ENCODE data around the gene ADSL.
A peak's percentile ranks its signal among the peaks of the same experiment; 100 is the strongest.

Gene ADSL

DNA sequence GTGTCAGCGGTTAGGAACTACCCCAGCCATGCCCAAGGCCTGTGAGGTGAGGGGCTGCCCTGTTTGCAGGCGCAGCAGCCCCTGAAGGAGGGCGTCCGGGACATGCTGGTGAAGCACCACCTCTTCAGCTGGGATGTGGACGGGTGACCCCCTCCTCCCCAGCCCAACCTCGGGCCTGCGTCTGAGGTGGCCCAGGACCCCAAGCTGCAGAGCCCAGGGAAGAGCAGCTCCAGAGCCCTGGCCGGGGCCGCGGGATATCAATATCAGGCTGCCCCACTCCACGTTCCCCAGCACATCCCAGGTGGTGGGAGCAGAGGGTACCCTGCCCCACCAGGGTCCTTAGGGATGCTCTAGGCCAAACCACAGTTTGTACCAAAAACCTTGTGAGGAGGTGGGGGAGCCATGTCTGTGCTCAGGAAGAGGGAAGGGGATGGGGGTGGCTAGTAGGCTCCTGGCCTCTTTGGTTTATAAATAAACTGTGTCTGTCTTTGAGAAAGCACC lies 63.4 kb downstream of the ADSL start:
- H3K4me3 ChIP-seq (ENCODE audit: severe bottlenecking), result no peak overlapping the region
- H3K9me3 ChIP-seq (ENCODE audit: severe bottlenecking), result no peaks in the 10 kb centered on the region
- H3K27ac ChIP-seq (ENCODE audit: poor library complexity, severe bottlenecking), result peak overlapping the region; percentile 26
- H3K4me1 ChIP-seq (ENCODE audit: insufficient read depth, poor library complexity, severe bottlenecking), result no peaks in the 10 kb centered on the region
- DNase-seq (ENCODE audit: low spot score), result no peak
- TF ChIP-seq CTCF (IDR thresholded peaks at IDR 0.05; ENCODE audit: poor library complexity, severe bottlenecking), result no peak
- ATAC-seq (ENCODE audit: low read depth), result no peak
- H3K36me3 ChIP-seq (ENCODE audit: low read depth), result peaks cover 63% of the 10 kb centered on the region
- H3K27me3 ChIP-seq (ENCODE audit: insufficient read depth, poor library complexity, severe bottlenecking), result no peaks in the 10 kb centered on the region

DNA sequence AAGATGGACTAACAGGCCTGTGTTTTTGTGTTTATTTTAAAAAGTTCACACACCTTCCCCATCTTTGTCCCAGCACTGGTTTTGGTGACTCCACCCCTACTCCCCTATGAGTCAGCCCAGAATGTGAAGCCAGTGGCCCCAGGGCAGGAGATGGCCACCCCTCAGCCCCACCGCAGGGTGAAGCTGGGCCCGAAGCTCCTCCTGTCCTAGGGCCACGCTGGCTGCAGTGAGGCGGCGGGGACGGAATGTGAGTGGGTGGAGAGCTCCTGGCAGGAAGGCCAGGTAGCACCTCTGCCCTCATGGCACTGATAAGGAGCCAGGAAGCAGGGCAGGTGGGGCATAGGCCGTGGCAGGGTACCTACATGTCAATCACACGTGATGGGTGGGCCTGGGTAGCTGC lies 64.0 kb downstream of the ADSL start:
- ATAC-seq (ENCODE audit: low read depth), result peak; percentile 72
- H3K4me1 ChIP-seq (ENCODE audit: insufficient read depth, poor library complexity, severe bottlenecking), result no peaks in the 10 kb centered on the region

GRCh38 chr22:40410731-40411505 lies 64.6 kb downstream of the ADSL start:
- Histone ChIP-seq H3K36me3 (ENCODE audit: low read depth) (peaks cover 59% of the 10 kb centered on the region), H3K4me3 (ENCODE audit: severe bottlenecking) (no peak overlapping the region), H3K27ac (ENCODE audit: poor library complexity, severe bottlenecking) (peak overlapping the region; percentile 26), H3K27me3 (ENCODE audit: insufficient read depth, poor library complexity, severe bottlenecking) (no peaks in the 10 kb centered on the region), H3K4me1 (ENCODE audit: insufficient read depth, poor library complexity, severe bottlenecking) (no peaks in the 10 kb centered on the region), H3K9me3 (ENCODE audit: severe bottlenecking) (no peaks in the 10 kb centered on the region)
- ATAC-seq (ENCODE audit: low read depth), result no peak
- no peak for TF ChIP-seq CTCF (IDR thresholded peaks at IDR 0.05; ENCODE audit: poor library complexity, severe bottlenecking)
- no peak for DNase-seq (ENCODE audit: low spot score)

More for the DNA sequence above, 64.0 kb downstream of the ADSL start:
- peaks cover 63% of the 10 kb centered on the region for H3K36me3 ChIP-seq (ENCODE audit: low read depth)
- H3K27me3 ChIP-seq (ENCODE audit: insufficient read depth, poor library complexity, severe bottlenecking), result no peaks in the 10 kb centered on the region
- no peak overlapping the region for H3K4me3 ChIP-seq (ENCODE audit: severe bottlenecking)
- no peak for TF ChIP-seq CTCF (IDR thresholded peaks at IDR 0.05; ENCODE audit: poor library complexity, severe bottlenecking)
- H3K9me3 ChIP-seq (ENCODE audit: severe bottlenecking), result no peaks in the 10 kb centered on the region
- H3K27ac ChIP-seq (ENCODE audit: poor library complexity, severe bottlenecking), result peak overlapping the region; percentile 26
- DNase-seq (ENCODE audit: low spot score), result no peak

DNA sequence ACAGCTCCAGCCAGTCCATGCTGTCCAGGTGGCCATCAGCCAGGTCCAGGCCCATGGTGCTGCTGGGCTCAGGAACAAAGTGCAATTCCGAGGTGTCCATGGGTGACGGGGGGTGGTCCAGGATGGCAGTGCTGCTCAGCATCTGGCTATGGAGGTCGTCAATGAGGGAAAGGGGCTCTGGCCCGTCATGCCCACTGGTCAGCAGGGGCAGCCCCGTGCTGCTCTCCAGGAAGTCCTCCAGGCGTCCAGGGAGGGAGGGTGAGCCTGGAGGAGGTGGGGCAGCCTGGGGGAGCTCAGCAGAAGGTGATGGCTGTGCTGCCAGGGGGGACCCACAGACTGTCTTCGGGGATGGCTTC lies 65.2 kb downstream of the ADSL start:
- peaks cover 58% of the 10 kb centered on the region for H3K36me3 ChIP-seq (ENCODE audit: low read depth)
- no peak for TF ChIP-seq CTCF (IDR thresholded peaks at IDR 0.05; ENCODE audit: poor library complexity, severe bottlenecking)
- H3K4me3 ChIP-seq (ENCODE audit: severe bottlenecking), result no peak overlapping the region
- no peak for ATAC-seq (ENCODE audit: low read depth)
- no peaks in the 10 kb centered on the region for H3K4me1 ChIP-seq (ENCODE audit: insufficient read depth, poor library complexity, severe bottlenecking)
- no peak overlapping the region for H3K27ac ChIP-seq (ENCODE audit: poor library complexity, severe bottlenecking)
- H3K9me3 ChIP-seq (ENCODE audit: severe bottlenecking), result no peaks in the 10 kb centered on the region
- H3K27me3 ChIP-seq (ENCODE audit: insufficient read depth, poor library complexity, severe bottlenecking), result no peaks in the 10 kb centered on the region
- DNase-seq (ENCODE audit: low spot score), result no peak

DNA sequence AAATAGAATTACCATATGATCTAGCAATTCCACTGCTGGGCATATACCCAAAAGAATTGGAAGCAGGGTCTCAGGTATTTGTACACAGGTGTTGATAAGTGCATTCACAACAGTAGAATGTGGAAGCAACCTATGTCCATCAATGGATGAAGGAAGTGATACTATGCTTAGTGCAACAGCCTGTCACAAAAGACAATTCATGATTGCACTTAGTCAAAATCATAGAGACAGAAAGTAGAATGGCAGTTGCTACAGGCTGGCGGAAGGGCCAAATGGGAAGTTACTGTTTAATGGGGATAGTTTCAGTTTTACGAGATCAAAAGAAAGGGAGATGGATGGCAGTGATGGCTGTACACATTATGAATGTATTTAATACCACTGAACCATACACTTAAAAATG lies 66.1 kb downstream of the ADSL start:
- no peak for TF ChIP-seq CTCF (IDR thresholded peaks at IDR 0.05; ENCODE audit: poor library complexity, severe bottlenecking)
- H3K4me3 ChIP-seq (ENCODE audit: severe bottlenecking), result no peak overlapping the region
- peaks cover 58% of the 10 kb centered on the region for H3K36me3 ChIP-seq (ENCODE audit: low read depth)
- ATAC-seq (ENCODE audit: low read depth) (no peak), DNase-seq (ENCODE audit: low spot score) (no peak)
- H3K4me1 ChIP-seq (ENCODE audit: insufficient read depth, poor library complexity, severe bottlenecking), result no peaks in the 10 kb centered on the region
- no peaks in the 10 kb centered on the region for H3K27me3 ChIP-seq (ENCODE audit: insufficient read depth, poor library complexity, severe bottlenecking)
- H3K9me3 ChIP-seq (ENCODE audit: severe bottlenecking), result no peaks in the 10 kb centered on the region
- H3K27ac ChIP-seq (ENCODE audit: poor library complexity, severe bottlenecking), result no peak overlapping the region
